GM18907 (cell line): Measurements from ENCODE around the gene TCL1A.

Experiments
- ATAC-seq: cut with Tn5 transposase; IDR thresholded peaks from one replicate; pipeline ENCODE4 v1.9.1; 2021; ENCODE audit warnings: mild to moderate bottlenecking, moderate library complexity; ENCODE audit not compliant: unreplicated experiment

Gene TCL1A

DNA sequence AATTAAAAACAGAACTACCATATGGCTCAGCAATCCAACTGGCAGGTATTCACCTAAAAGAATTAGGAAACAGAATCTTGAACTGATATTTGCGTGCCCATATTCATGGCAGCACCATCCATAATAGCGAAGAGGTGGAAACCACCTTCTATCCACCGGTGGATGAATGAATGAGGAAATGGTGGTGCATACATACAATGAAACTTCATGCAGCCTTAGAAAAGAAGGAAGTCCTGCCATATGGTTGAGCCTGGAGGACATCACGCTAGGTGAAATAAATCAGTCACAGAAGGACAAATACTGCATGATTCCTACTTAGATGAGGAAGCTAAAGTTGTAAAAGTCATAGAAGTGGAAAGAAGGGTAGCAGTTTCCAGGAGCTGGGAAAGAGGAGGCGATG, 6.6 kb downstream of the TCL1A start:
- ATAC-seq: no peak

DNA sequence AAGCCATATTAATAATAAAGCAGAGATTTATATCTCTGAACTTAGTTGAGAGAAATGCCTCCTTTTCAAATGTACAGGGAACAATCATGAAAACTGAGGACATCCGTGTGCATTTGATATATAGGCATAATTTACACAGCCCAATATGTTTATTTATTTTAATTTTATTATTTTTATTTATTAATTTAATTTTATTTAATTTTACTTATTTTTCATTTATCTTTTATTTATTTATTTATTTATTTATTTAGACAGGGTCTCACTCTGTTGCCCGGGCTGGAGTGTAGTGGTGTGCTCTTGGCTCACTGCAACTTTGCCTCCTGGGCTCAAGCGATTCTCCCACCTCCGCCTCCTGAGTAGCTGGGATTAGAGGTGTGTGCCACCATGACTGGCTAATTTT, 8.4 kb downstream of the TCL1A start:
- no peak for ATAC-seq

DNA sequence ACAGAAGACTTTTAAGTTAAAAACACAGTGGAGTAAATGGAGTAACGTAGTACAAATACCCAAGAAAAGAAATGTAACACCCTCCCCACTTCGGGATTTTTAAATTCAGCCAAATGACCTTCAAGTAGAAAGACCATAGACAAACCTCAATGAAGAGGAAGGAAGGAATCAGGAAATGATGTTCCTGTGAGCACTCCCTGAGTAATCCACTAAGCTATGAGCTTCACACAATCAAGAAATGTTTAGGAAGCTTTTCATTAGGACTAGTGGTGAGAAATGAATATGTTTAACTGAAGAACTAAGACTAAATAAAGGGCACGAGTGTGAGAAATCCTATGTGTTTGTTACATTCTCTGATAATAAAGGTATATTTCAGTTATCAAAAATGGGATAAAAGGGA, 10.1 kb downstream of the TCL1A start:
- ATAC-seq: no peak

DNA sequence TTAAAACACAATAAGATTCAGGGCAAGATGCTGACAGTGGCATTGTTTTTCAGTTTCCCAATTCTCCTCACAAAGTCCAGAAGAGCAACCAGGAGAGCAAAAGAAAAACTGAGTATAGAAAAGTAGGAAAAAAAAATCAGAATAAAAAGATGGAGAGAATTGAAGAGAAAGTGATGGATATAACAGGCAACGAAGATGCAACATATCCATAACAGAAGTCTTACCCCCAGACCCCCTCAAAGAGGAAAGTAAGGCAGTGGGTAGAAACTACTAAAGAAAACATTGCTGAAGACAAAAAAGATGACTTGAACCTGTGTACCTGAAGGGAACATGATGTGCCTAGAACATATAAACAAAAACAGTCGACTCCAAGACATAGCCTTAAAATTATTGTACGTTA, 10.6 kb downstream of the TCL1A start:
- ATAC-seq: no peak

DNA sequence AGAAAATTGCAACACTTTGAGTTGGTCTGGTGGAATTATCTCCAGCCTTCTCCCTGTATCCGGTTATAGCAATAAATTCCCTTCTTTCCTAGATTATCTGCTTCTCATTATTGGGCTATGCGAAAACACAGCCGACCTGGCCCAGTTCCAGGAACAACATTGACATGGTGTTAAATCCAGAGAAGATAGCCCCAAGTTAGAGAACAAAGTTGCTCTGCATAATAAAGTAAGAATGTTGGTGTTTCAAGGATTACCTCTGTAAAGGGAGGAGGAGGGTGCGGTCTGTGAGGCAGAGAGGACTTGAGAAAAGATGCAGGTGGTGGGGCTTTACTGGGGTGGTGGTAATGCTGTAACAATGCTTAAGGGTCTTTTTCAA, 12.1 kb downstream of the TCL1A start:
- no peak for ATAC-seq

DNA sequence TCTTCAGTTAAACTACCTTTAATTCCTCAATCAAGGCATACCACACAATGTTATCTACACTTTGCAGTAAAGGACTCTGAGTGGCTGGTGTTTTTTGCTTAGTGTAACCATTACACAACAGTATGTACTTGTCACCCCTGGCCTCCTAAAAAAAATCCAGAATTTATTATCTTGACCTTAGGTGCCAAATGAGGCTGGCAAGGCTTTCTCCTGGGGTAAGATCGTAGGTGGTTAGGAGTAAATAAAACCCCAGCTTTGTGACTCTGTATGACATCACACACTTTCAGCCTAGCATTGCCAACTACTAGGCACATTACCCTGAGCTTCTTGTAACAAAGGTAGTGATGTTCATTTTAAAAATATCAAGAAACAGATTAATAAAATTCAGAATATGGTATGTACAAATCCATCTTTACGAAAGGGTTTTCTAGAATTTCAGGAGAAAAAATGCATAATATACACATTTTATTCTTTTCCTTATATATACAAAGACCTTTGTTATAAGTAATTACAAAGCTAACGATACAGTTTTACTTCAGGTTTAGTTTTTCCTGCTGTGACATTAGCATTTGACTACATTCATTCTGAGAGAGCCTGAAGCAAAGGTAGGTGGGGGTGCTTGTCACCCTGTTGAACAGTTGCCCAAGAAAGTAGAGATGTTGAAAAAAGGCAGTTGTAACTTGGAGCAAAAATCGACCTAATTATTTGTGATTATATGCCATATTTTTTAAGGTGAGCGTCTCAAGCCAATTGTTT, 13.5 kb downstream of the TCL1A start:
- ATAC-seq: no peak

DNA sequence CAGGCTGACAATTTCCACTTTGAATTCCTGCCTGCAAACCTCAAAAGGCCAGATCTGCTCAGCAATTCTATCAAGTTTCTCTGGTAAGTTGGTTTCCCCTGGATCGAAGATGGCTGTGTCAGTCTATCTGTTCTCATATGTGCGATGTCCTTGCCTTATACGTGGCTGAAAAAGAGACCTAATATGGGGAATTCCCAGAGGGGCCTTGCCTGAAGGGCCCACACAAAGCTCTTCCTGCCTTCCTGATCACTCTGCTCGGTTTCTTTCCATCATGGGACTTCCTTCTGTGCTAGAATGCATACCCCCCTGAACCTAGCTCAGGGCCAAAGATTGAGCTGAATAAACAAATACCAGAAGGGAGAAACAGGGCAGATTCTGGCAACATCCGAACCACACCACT, 14.5 kb downstream of the TCL1A start:
- peak; percentile 55 for ATAC-seq

DNA sequence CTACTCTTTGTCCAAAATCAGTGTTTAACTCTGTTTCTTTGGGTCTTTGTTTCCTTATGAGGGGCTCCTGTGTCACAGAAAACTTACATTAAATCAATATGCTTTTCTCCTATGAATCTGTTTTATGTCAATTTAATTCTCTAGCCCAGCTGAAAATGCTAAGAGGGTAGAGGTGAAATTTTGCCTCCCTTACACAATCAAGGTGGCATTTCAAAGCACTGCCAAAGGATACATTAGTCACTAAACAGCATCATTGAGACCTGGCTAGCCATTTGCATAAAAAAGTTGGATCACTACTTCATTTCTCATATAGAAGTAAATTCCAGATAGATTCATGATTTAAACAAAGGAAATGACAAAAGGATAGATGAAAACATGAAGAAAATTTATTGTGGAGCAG, 15.6 kb downstream of the TCL1A start:
- ATAC-seq: no peak

DNA sequence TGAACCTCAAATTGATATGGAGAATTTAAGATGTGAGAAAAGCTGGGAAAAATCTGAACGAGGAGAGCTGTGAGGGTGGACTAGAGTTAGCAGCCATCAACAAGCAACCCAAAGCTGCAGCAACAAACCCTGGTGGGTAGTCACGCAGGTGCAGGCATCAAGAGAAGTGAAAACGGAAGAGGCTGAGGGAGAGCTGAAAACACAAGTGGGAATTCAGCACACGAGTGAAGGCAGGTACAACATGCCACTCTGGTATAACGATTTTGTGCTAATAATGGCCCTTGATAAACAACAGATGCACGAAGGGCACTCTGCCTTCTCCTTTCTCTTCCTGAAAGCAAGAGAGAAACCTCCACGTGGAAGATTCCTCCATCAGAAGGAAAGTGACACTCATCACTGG, 16.2 kb downstream of the TCL1A start:
- peak; percentile 58 for ATAC-seq

DNA sequence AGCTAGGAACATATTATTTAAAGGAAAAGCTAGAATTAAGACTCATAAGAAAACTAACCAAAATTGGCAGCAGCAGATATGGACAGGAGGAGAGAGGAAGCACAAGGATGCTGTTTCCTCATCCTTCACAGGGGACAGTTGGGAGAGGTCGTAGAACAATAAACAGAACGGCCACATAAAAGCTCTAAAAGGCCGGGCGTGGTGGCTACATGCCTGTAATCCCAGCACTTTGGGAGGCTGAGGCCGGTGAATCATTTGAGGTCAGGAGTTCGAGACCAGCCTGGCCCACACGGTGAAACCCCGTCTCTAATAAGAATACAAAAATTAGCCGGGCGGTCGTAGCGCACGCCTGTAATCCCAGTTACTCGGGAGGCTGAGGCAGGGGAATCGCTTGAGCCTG, 17.2 kb downstream of the TCL1A start:
- ATAC-seq: no peak

DNA sequence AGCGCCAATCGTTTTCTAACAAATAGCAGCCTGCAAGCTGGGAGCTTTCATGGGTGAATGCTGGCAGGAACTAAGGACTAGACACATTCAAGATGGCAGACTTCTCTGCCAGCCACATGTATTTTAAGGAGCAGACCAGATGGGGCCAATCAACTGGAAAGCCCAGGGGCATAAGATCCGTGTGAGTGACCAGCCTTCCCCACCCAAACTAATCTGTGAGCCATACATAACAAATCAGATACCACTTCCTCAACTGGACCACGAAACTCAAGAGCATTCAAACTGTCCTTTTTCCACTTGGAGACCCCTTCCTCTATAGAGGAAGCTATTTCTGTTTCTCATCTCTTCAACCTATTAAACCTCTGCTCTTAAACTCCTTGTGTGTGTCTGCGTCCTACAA, 18.0 kb downstream of the TCL1A start:
- ATAC-seq: no peak

DNA sequence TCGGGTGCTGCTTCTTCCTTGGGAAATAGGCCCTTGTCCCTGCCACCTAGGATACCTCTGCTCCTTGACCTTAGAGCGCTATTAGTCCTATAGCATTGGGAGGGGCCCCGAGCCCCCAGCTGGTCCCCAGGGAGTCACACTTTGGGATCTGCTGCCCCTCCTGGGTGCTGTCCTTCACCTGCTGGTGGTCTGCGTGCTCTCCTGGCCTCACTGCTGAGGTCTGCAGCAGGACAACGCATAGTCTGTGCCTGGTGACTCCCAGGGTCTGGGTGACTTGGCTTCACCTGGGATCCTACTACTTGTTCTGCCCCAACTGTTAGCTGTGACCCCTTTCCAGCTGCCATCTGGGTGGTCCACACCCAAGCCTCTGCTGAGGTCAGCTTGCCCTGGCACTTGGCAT, 18.9 kb downstream of the TCL1A start:
- no peak for ATAC-seq

DNA sequence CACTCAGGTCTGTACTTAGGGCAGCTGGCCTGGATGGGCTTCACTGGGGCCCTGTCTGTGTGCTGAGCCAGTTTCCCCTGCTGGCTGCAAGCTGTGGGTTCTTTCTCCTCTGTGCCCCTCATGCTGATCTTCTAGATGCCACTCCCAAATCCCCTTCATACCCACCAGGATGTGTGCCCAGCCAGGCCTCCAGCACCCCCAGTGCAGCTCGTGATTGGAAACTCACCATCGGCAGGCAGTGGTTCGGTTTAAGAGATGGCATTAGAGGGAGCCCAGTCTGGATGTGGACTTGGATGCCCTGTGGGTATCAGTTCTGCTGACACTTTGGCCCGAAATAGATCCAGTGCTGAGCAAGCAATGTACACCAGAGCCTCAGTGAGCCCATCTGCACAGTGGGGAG, 21.8 kb downstream of the TCL1A start:
- no peak for ATAC-seq

DNA sequence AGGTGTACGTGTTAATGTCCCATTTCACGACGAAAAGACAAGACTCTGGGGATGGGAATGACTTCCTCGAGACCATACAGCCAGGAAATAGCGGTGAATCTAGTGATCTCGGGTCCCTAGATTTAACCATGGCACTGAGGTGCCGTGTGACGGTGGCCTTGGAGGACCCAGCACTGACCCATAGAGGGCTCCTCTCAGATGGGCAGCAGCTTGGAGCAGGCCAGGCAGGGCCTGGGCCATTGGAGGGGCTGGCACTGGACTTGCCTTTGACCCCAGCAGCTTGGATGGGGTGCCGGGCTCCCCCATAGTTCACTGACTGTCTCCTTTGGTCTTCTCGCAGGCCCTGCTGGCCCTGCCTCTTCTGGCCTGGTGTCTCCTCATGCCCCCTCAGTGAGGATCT, 22.3 kb downstream of the TCL1A start:
- ATAC-seq: no peak

DNA sequence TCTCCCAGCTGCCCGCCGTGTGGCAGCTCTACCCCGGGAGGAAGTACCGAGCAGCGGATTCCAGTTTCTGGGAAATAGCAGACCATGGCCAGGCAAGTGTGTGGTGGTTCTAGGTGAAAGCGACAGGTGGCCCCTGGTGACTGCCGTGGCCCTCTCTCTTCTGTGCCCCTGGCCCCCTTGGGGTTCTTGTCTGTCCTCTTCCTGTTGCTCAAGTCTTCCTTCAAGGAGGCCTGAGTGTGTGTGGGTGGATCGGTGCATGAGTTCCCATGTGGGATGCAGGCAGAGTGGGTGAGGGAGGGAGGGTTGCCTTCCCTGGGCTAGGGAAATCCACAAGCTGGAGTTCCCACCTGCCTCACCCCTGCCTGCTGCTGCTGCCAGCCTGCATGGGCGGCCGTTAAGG, 23.1 kb downstream of the TCL1A start:
- no peak for ATAC-seq

DNA sequence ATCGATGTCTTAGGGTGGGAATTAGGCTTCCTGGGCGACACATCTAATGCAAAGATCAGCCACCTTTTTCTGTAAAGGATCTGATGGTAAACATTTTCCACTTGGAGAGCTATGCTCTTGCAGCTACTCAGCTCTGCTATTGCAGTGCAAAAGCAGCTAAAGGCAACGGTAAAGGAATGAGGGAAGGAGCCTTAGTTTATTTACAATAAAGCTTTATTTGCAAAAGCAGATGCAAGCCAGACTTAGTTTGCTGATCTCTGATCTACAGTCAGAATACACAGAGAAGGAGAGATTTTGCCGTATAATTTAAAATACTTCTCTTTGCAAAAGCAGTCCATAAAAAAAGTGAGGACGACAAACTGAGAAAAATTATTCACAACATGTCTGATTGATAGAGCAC, 24.5 kb downstream of the TCL1A start:
- no peak for ATAC-seq

DNA sequence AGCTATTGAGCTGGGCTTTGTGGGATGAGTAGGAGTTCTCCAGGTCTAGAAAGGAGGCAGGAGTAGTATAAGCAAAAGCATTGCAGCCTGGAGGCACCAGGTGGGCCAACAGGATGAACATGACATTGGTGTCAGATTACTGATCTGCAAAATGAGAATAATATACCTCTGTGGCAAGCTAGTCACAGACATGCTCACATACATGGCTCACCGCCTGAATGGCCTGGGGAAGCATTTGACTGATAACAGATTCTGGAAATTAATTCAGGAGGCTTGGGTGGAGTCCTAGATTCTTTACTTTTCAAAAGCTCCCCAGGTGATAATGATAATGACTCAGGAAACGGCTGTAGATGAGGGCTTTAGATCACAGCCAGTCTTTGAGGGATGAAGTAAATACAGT, 27.0 kb downstream of the TCL1A start:
- no peak for ATAC-seq

DNA sequence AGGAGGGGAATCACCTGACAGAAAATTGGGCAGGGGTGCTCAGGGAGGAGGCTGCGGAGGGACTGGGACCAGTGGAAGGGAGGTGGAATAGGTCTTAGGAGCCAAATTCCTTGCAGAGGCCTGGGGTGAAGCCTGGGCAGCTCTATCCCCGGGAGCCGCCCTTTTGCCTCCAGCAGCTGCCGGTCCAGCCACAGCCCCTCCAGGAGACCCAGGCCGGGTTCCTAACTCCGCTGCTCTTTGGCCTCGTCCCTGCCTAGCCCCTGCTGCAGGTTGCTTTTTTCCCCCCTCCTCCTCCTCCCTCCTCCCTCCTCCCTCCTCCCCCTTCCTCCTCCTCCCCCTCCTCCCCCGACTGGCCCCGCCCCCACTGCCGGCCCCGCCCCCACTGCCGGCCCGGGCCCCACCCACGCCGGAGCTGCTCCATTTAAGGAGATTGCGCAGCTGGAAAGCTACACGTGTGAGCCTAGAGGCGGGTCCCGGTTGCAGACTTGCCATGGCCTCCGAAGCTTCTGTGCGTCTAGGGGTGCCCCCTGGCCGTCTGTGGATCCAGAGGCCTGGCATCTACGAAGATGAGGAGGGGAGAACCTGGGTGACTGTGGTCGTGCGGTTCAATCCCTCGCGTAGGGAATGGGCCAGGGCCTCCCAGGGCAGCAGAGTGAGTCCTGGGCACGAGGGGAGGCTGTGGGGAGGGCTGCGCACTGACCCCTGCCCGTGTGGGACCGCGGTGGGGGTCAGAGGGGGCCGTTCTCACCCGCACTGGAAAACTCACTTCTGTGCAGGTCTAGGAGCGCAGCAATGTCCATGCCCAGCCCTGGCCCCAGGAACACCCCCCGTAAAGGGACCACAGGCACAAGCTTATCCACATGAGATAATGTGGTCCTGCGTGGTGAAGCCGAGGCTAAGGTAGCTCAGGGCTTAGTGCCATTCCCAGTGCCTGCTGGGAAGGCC, 27.7 kb downstream of the TCL1A start, which contains the start of gene TCL1B:
Gene TCL1B (plus strand): TSS at position 449 of the 945 bp plus-strand sequence. CDS start 42 bp downstream, at position 491.
- ATAC-seq: no peak

DNA sequence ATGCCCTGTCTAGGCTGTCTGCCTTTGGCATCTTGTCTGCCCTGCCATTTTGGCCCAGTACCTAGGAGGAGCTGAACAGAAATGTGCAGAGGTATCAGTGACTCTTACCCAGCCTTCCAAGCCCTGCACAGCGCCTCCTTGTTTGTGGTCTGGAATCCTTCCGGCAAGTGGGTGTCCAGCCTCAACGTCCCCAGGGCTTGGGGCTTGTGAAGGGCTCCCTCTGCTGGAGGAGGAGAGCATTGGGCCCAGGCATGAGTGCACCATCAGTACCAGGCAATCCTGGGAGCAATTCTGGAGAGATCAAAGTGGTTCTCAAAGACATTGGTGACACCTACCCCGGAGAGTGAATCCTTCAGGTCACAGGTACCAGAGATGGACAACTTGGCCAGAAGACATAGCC, 30.1 kb downstream of the TCL1A start:
- no peak for ATAC-seq

DNA sequence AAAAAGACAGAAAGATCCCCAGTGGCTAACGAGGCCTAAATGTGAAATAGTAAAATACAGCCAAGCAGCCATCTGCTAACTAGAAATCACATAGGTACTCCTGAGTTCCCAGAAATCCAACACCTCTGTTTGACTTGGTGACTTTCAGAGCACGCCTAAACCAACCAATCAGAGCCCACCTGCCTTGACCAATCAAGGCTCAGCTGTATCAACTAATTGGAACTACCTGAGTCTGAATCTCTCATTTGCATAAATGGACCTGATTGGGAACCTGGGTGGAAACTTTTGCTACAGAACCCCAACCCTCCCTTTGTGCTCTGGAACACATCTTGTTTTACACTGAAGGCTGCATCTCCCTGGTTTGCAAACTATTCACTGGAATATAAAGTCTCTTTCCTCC, 32.8 kb downstream of the TCL1A start:
- ATAC-seq: no peak

DNA sequence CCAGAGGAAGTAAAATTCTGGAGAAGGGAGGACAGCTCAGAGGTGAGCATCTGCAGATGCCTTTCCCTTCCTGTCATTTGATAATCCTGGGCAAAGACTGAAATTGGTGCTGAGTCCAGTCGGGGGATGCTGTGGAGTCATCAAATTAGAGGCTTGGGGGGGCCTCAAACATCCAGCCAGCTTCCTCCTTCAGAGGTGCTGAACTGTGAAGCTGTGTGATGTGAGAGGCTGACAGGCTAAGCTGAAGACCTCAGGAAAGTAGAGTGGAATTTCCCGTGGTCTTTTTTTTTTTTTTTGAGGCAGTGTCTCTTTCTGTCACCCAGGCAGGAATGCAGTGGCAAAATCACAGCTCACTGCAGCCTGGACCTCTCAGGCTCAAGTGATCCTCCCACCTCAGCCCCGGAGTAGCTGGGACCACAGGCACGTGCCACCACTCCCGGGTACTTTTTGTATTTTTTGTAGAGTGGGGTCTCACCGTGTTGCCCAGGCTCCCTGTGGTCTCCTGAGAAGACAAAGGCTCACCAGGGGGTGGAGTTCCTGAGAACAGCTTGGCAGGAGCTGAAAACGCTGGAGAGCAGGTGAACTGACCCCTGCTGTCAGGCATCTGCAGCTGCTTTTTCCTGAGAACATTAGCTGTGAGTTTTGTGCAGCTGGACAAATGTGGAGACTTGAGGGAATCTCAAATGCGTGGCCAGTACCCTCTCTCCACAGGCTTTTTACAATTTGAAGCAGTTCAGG, 33.8 kb downstream of the TCL1A start:
- no peak for ATAC-seq
